ENCODE measurements around the gene DCC.

The DCC gene

GRCh38 chr18:52813635-52814416 lies 473.8 kb downstream of the DCC start:
- Histone ChIP-seq H3K36me3 (no peaks in the 10 kb centered on the region), H3K9me3 (no peaks in the 10 kb centered on the region), H3K9ac (no peak overlapping the region), H3K4me1 (no peaks in the 10 kb centered on the region), H4K20me1 (no peaks in the 10 kb centered on the region), H3K27me3 (no peaks in the 10 kb centered on the region), H3K4me3 (no peak overlapping the region), H3K27ac (no peak overlapping the region), H3K4me2 (no peak overlapping the region)
- no peak for TF ChIP-seq Cebpa-rat (IDR thresholded peaks at IDR 0.05)

GRCh38 chr18:52815651-52816050 lies 475.7 kb downstream of the DCC start:
- Histone ChIP-seq H3K9ac (no peak overlapping the region), H3K4me1 (no peaks in the 10 kb centered on the region), H3K36me3 (no peaks in the 10 kb centered on the region), H3K4me3 (no peak overlapping the region), H3K9me3 (no peaks in the 10 kb centered on the region), H3K4me2 (no peak overlapping the region), H3K27me3 (no peaks in the 10 kb centered on the region), H4K20me1 (no peaks in the 10 kb centered on the region), H3K27ac (no peak overlapping the region)
- TF ChIP-seq Cebpa-rat (IDR thresholded peaks at IDR 0.05), result no peak

GRCh38 chr18:52816121-52816520 lies 476.1 kb downstream of the DCC start:
- Histone ChIP-seq H3K4me1 (no peaks in the 10 kb centered on the region), H3K4me3 (no peak overlapping the region), H3K4me2 (no peak overlapping the region), H3K36me3 (no peaks in the 10 kb centered on the region), H3K27ac (no peak overlapping the region), H4K20me1 (no peaks in the 10 kb centered on the region), H3K9me3 (no peaks in the 10 kb centered on the region), H3K9ac (no peak overlapping the region), H3K27me3 (no peaks in the 10 kb centered on the region)
- TF ChIP-seq Cebpa-rat (IDR thresholded peaks at IDR 0.05), result no peak

- Histone ChIP-seq H3K9ac (no peak overlapping the region), H3K4me3 (no peak overlapping the region), H3K36me3 (no peaks in the 10 kb centered on the region)
Measured at GRCh38 chr18:52822160-52822559, 482.2 kb downstream of the DCC start.

GRCh38 chr18:52824126-52824525 lies 484.1 kb downstream of the DCC start:
- TF ChIP-seq Cebpa-rat (IDR thresholded peaks at IDR 0.05), result no peak
- Histone ChIP-seq H3K4me1 (no peaks in the 10 kb centered on the region), H3K36me3 (no peaks in the 10 kb centered on the region), H3K27ac (no peak overlapping the region), H3K4me3 (no peak overlapping the region), H3K9me3 (no peaks in the 10 kb centered on the region), H4K20me1 (no peaks in the 10 kb centered on the region), H3K9ac (no peak overlapping the region), H3K27me3 (no peaks in the 10 kb centered on the region), H3K4me2 (no peak overlapping the region)

More at GRCh38 chr18:52822160-52822559, 482.2 kb downstream of the DCC start:
- no peak overlapping the region for H3K4me2 ChIP-seq
- TF ChIP-seq Cebpa-rat (IDR thresholded peaks at IDR 0.05), result no peak
- H4K20me1 ChIP-seq, result no peaks in the 10 kb centered on the region
- no peaks in the 10 kb centered on the region for H3K4me1 ChIP-seq
- H3K27ac ChIP-seq, result no peak overlapping the region
- no peaks in the 10 kb centered on the region for H3K27me3 ChIP-seq
- H3K9me3 ChIP-seq, result no peaks in the 10 kb centered on the region

- no peaks in the 10 kb centered on the region for H3K9me3 ChIP-seq
- no peaks in the 10 kb centered on the region for H4K20me1 ChIP-seq
- no peak for TF ChIP-seq Cebpa-rat (IDR thresholded peaks at IDR 0.05)
- H3K9ac ChIP-seq, result no peak overlapping the region
- H3K27ac ChIP-seq, result no peak overlapping the region
- no peaks in the 10 kb centered on the region for H3K27me3 ChIP-seq
- H3K36me3 ChIP-seq, result no peaks in the 10 kb centered on the region
- H3K4me1 ChIP-seq, result no peaks in the 10 kb centered on the region
- H3K4me3 ChIP-seq, result no peak overlapping the region
- no peak overlapping the region for H3K4me2 ChIP-seq
Measured at GRCh38 chr18:52826994-52827393, 487.0 kb downstream of the DCC start.

- H3K9me3 ChIP-seq, result no peaks in the 10 kb centered on the region
- TF ChIP-seq Cebpa-rat (IDR thresholded peaks at IDR 0.05), result no peak
Measured at GRCh38 chr18:52829320-52829719, 489.3 kb downstream of the DCC start.

GRCh38 chr18:52829876-52830405 lies 489.9 kb downstream of the DCC start:
- TF ChIP-seq Cebpa-rat (IDR thresholded peaks at IDR 0.05), result no peak
- H3K4me1 ChIP-seq, result no peaks in the 10 kb centered on the region
- no peaks in the 10 kb centered on the region for H3K36me3 ChIP-seq
- no peak overlapping the region for H3K9ac ChIP-seq
- H3K27me3 ChIP-seq, result no peaks in the 10 kb centered on the region
- H3K27ac ChIP-seq, result no peak overlapping the region
- H3K4me2 ChIP-seq, result no peak overlapping the region
- no peaks in the 10 kb centered on the region for H3K9me3 ChIP-seq
- H3K4me3 ChIP-seq, result no peak overlapping the region
- H4K20me1 ChIP-seq, result no peaks in the 10 kb centered on the region

More at GRCh38 chr18:52829320-52829719, 489.3 kb downstream of the DCC start:
- Histone ChIP-seq H3K27ac (no peak overlapping the region), H4K20me1 (no peaks in the 10 kb centered on the region), H3K36me3 (no peaks in the 10 kb centered on the region), H3K27me3 (no peaks in the 10 kb centered on the region), H3K4me3 (no peak overlapping the region), H3K4me2 (no peak overlapping the region), H3K9ac (no peak overlapping the region), H3K4me1 (no peaks in the 10 kb centered on the region)

GRCh38 chr18:52844323-52844722 lies 504.3 kb downstream of the DCC start:
- no peaks in the 10 kb centered on the region for H3K4me1 ChIP-seq
- no peak overlapping the region for H3K4me2 ChIP-seq
- no peaks in the 10 kb centered on the region for H3K27me3 ChIP-seq
- no peak for TF ChIP-seq Cebpa-rat (IDR thresholded peaks at IDR 0.05)
- H3K9ac ChIP-seq, result no peak overlapping the region
- no peaks in the 10 kb centered on the region for H3K36me3 ChIP-seq
- no peak overlapping the region for H3K4me3 ChIP-seq
- H3K27ac ChIP-seq, result no peak overlapping the region
- no peaks in the 10 kb centered on the region for H3K9me3 ChIP-seq
- H4K20me1 ChIP-seq, result no peaks in the 10 kb centered on the region

GRCh38 chr18:52845036-52845435 lies 505.0 kb downstream of the DCC start:
- H3K9ac ChIP-seq, result no peak overlapping the region
- H3K27ac ChIP-seq, result no peak overlapping the region
- H3K4me2 ChIP-seq, result no peak overlapping the region
- H3K27me3 ChIP-seq, result no peaks in the 10 kb centered on the region
- H3K9me3 ChIP-seq, result no peaks in the 10 kb centered on the region
- no peaks in the 10 kb centered on the region for H3K36me3 ChIP-seq
- no peak overlapping the region for H3K4me3 ChIP-seq
- H4K20me1 ChIP-seq, result no peaks in the 10 kb centered on the region
- no peak for TF ChIP-seq Cebpa-rat (IDR thresholded peaks at IDR 0.05)
- no peaks in the 10 kb centered on the region for H3K4me1 ChIP-seq

Measured in BLaER1 (cell line).